Measurements from ENCODE around the gene BCL11B. TPM values are rescaled to one million over a fixed set of nuclear protein-coding genes. Genes with fewer than 3 reads are reported as not detected.

The BCL11B gene
- total RNA-seq, 1 donor from 2014 or later = 0.20 TPM

- ATAC-seq (no peak), DNase-seq (no peak)
- intact Hi-C loops (cut with micrococcal nuclease) = no loop called here
Observed at GRCh38 chr14:99176156-99176945, 95.6 kb downstream of the BCL11B start.

- intact Hi-C loops (cut with micrococcal nuclease) = no loop called here
- ATAC-seq (no peak), DNase-seq (no peak)
Observed at GRCh38 chr14:99175331-99176155, 96.5 kb downstream of the BCL11B start.

GRCh38 chr14:99174770-99175319 lies 97.2 kb downstream of the BCL11B start:
- no peak for DNase-seq

GRCh38 chr14:99174081-99174769 lies 97.8 kb downstream of the BCL11B start:
- DNase-seq = no peak
- intact Hi-C loops (cut with micrococcal nuclease) = no loop called here
- no peak for ATAC-seq

More at GRCh38 chr14:99174770-99175319, 97.2 kb downstream of the BCL11B start:
- no peak for ATAC-seq
- intact Hi-C loops (cut with micrococcal nuclease) = no loop called here

GRCh38 chr14:99173506-99173905 lies 98.5 kb downstream of the BCL11B start:
- no peak for DNase-seq
- ATAC-seq = no peak
- intact Hi-C loops (cut with micrococcal nuclease) = no loop called here

- DNase-seq (no peak), ATAC-seq (no peak)
- intact Hi-C loops (cut with micrococcal nuclease) = no loop called here
Observed at GRCh38 chr14:99173086-99173485, 98.9 kb downstream of the BCL11B start.

- ATAC-seq (no peak), DNase-seq (no peak)
- intact Hi-C loops (cut with micrococcal nuclease) = no loop called here
Observed at GRCh38 chr14:99171396-99171795, 100.6 kb downstream of the BCL11B start.

- intact Hi-C loops (cut with micrococcal nuclease) = no loop called here
- no peak for ATAC-seq
- DNase-seq = no peak
Observed at GRCh38 chr14:99169776-99170356, 102.1 kb downstream of the BCL11B start.

GRCh38 chr14:99168330-99168729 lies 103.7 kb downstream of the BCL11B start:
- no peak for DNase-seq
- intact Hi-C loops (cut with micrococcal nuclease) = no loop called here
- ATAC-seq = no peak

- ATAC-seq (no peak), DNase-seq (no peak)
- intact Hi-C loops (cut with micrococcal nuclease) = no loop called here
Observed at GRCh38 chr14:99166506-99166905, 105.5 kb downstream of the BCL11B start.

- DNase-seq (no peak), ATAC-seq (no peak)
- intact Hi-C loops (cut with micrococcal nuclease) = no loop called here
Observed at GRCh38 chr14:99164712-99165111, 107.3 kb downstream of the BCL11B start.

GRCh38 chr14:99163446-99163845 lies 108.6 kb downstream of the BCL11B start:
- intact Hi-C loops (cut with micrococcal nuclease) = no loop called here
- ATAC-seq (no peak), DNase-seq (no peak)

- DNase-seq (no peak), ATAC-seq (no peak)
- intact Hi-C loops (cut with micrococcal nuclease) = no loop called here
Observed at GRCh38 chr14:99159341-99160340, 112.4 kb downstream of the BCL11B start.

- no peak for DNase-seq
- intact Hi-C loops (cut with micrococcal nuclease) = no loop called here
- no peak for ATAC-seq
Observed at GRCh38 chr14:99158646-99159165, 113.3 kb downstream of the BCL11B start.

GRCh38 chr14:99158150-99158549 lies 113.8 kb downstream of the BCL11B start:
- ATAC-seq (no peak), DNase-seq (no peak)
- intact Hi-C loops (cut with micrococcal nuclease) = no loop called here

- no peak for ATAC-seq
- no peak for DNase-seq
- intact Hi-C loops (cut with micrococcal nuclease) = no loop called here
Observed at GRCh38 chr14:99157676-99158075, 114.3 kb downstream of the BCL11B start.

- ATAC-seq (no peak), DNase-seq (no peak)
- intact Hi-C loops (cut with micrococcal nuclease) = no loop called here
Observed at GRCh38 chr14:99157246-99157645, 114.8 kb downstream of the BCL11B start.

GRCh38 chr14:99156814-99157213 lies 115.2 kb downstream of the BCL11B start:
- DNase-seq = no peak
- ATAC-seq = no peak
- intact Hi-C loops (cut with micrococcal nuclease) = no loop called here

Data from left ventricle myocardium superior (tissue), 1 donor.